NCI-H1048 (cell line): ENCODE data around the gene ASB15.

Experiments used
- DNase-seq: peaks from one replicate; lab custom pipeline; 2025; lab: John Stamatoyannopoulos, UW

Gene ASB15

DNA sequence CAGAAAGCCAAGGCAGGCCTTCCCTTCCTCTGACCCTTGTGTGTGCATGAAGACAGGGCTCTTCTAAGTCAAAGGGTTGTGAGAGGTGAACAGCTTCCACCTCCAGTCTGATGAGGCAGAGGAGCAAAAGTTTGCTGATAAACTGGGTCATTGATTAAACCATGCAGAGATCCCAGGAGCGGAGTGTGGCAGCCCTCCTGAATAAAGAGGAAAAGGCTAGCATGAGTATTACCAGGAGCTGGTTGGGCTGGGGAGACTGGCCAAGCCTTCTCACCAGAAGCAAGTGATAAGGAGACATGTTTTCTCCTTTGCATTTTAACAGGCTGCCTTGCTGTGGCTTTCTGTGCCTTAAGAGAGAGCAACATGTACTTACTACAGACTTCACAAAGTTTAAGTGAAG is 64.3 kb downstream of the ASB15 start:
- no peak for DNase-seq

DNA sequence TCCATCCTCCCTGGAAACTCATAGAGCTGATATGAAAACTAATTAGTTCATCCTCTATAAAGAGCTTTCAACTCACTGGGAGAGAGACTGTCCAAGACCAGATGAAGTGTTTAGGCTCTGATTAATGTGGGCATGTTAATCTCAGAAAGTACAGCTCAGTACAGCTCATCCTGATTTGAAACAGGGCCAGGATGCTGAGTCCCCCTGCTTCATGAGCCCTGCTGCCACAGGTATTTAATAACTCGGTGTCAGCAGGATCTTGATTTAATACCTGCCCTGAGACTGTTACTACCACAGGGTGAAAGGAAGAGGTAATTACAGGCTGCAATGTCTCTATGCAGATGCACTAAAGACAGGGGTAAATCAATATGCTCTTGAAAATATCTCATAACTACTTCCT is 64.9 kb downstream of the ASB15 start:
- no peak for DNase-seq

DNA sequence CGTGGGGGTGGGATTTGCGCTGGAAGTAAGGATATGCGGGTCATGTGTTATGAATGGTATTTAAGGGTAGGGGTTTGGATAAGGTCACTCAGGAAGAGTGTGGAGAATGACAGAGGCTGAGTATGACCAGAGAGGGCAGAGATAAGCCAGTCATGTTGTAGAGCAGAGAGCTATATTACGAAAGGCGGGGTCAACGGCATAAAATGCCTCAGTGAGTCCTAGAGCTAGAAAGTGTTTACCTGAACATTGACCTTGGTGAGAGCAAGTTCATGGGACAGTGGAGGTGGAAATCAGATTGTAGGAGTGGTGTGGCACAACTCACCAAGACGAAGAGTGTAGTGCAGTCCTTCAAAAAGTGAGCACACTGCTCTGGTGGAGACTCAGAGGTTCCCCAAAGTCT is 67.9 kb downstream of the ASB15 start:
- no peak for DNase-seq

DNA sequence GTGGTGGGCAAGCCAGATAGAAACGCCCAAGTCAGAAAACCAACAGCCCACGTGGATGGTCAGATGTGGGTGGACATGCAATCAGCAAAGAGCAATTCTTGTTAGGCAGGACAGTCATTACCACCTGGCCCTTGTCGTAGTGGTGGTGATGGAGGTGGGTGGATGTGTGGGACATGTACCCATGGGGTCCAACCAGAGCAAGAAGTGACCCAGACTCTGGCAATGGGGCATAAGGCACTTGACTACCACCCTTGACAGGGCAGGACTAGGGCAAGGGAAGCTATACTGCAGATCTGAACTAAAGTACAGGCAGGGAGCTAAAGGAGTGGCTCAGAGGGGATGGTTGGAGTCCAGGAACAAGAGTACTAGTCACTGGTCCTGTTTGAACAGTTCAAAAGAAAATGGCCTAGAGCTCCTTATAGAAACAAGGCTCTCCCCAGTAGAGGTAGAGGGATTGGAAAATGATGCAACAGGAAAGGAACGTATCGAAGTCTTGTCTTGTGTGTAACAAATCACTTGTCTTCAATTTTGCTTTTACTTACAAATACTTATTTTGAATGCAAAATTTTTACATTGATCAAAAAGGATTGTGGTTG is 71.6 kb downstream of the ASB15 start:
- no peak for DNase-seq

DNA sequence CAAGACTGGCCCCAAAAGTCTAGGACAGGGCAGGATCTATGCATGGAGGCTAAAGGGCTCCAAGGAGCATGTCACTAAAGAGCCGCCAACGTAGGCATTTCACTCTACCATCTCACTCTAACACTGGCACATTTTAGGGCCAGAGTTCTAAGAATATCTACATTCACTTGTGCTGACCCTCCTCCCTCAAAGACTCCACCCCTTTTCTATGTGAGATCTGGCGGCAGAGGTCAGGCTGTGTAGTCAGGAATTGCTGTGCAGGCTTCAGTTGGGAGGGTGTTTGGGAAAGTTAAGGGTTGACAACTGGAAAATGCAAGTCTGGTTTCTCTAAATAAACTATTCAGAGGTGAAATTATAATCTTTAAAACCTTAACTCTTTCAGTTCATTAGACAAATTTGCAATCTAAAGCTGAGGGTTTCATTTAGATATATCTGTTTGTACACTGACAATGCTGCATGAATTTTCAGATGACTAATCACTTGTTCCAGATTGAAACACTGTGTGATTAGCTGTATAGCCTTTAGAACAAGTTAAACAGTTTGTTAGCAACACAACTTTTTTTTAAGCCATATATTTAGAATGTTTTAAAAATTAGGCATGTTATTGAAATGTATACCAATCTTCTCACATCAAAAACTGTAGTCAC is 72.3 kb downstream of the ASB15 start:
- DNase-seq: no peak

DNA sequence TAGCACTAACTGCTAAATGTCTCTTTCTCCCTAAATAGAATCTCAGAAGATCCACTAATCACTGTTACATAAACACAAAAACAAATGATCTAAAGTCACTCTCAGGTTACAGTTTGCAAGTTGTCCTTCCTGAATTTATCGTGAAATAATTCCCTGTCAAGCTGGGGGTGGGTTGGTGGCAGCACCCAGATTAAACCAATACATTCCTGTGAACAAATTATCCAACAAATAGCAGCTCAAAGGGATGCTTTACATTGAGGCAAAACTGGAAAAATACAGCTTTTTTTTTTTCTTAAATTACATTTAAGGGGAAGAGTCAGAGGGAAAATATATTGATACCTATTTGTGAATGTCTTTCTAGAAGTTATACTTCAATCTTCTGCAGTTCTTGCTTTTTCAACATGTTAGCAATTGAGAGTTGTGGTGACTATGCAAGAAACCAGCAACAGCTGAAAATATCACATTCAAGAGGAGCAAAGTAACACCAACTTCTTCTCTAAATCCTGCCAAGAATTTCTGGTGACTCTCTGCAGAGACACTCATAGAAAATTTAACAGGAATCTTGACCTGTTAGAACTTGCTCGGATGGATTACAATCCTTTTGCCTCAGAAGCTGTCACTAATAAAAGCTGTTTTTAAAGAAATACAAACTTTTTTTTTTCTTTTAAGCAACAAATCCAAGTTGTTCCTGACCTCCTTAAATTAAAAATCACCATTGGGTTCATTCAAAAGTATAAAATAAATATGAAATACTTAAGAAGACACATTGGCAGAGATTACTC is 73.0 kb downstream of the ASB15 start:
- no peak for DNase-seq

DNA sequence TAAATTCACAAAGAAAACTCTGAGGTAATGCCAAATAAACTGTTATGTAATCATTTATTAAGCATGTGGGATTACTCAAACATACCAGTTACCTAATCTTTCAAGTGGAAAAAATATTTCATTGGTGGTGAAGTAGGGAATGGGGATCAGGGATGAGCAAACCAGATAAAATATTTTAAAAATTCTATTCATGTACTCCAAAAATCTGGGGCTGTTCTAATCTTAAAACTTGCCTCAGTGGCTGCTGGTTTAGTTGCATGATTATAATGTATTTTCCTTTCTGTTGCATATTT is 73.5 kb downstream of the ASB15 start:
- no peak for DNase-seq

DNA sequence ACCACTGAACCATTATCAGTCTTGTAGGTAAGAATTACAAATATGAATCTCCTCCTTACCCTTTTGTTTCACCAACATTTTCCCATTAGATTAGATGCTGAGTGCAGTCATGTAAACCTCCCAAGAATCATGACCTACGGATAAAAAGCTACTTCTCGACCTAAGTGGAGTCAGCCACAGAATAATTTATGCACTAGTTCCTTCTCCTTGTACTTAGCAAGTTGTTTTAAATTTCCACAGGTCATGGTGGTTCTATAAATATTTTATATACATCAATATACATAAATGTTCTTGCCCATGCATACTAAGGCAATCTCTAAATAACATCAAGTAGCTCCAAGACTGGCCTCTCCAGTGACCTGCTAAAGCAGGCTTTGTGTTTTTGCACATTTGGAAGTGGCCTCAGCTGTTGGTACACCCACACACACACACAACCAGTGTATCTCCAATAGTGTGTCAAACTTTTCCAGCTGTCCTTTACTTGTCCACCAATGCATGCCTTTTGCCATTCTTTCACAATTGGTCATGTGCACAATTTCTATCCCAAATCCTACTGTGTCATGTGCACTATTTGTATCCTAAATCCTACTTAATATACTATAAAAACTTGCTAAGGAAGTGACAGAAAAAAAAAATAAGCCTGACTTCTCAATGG is 75.6 kb downstream of the ASB15 start:
- DNase-seq: no peak

DNA sequence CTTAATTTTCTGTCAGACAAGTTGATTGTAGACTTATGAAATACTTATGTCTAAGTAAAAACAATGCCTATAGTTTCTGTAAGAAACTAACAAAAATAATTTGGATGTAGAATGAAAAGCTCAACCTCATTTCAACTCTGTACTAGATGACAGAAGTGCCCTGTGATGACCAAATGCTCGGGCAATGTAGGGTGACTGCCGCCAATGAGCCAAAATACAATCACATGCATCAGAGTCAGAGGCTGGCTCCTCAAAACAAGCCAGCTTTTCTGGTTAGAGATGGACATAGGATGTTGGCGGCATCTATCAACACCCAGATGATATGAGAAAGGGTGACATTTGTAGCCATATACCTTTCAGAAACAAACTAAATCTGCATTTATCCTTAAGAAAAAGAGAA is 78.0 kb downstream of the ASB15 start:
- DNase-seq: no peak

DNA sequence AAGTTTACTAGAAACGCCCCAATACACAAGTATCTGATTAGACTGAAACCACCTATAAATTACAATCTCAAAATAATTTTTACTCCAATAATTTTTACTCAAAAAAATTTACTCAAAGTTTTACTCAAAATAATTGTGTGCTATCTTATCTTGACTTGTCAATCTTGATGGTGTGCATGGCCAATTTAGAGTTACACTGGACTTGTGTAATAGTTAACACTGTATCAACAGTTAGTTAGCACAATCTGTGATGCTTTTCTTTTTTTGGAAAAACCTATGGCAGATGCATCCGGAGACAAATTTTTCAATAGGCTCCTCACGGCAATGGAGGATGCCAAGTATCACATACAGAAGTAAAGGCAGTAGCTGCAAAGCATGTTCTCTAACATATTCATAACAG is 79.0 kb downstream of the ASB15 start:
- no peak for DNase-seq

DNA sequence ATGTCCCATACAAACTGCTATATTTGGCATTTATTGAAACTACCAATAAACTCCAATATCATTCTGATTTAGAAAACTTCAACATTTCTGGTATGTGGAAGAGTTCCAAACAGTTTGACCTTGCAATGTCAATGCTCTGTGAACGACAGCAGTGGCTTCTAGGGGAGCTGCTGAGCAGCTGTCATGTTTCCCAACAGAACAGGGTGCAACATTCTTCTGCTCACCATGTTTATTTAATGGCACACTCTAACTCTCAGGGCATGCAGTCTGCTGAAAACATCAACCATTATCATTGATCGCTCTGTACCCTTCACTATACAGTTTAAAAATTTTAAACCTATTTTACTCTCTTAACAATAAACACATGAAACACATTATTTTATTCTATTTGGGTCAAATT is 79.9 kb downstream of the ASB15 start:
- no peak for DNase-seq

DNA sequence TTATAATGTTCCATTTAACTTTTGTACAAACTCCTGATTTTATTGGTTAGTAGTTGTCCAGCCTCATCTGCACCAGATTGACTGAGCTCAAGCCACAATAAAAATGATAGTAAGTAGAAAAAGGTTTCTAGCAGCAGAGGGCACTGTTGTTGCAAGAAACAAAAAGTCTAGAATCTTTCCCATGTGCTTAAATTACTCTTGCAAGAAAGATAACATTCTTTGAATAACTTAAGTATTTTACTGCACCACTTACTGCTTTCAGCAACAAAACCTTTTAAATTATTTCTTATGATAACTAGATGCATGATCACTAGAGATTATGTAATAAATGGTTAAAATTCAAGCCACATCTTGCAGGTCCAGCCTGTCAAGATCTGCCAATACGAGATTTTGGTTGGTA is 81.1 kb downstream of the ASB15 start:
- DNase-seq: no peak

DNA sequence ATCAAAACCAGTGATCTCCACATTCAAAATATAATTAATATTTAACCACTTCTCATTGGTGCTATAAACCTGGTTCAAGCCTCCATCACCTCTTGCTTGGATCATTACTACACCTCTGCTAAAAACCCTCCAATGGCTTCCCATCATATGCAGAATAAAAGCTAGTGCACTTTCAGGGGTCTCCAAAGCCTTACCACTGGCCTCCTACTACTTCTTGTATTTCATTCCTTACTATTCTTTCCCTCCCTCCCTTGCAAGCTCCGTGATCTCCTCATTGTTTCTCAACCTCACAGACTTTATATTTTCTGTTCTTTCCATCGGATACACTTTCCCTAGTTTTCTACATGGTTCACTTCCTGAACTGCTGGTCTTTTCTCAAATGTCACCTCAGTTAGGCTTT is 85.5 kb downstream of the ASB15 start:
- no peak for DNase-seq

DNA sequence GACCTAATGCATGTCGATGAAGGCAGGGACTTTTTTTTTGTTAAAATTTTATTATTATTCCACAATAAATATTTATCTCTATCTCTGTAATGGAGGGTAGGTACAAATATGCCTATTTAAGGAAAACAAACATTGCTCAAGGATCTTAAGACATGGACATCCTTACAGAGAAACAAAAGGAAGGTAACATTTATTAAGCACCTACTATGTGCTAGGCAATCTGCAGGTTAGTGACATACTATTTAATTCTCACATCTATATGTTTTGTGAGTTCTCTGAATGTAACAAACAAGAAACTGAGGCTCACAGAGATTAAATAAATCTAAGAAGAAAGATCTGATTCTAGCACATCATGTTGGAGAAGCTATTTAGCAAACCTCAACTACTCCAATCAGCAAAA is 86.1 kb downstream of the ASB15 start:
- no peak for DNase-seq
